A673 (cell line): ENCODE data around the gene SLC2A13. TPM values are rescaled to one million over a fixed set of nuclear protein-coding genes. Genes with fewer than 3 reads are reported as not detected.

Experiments
- BruUV-seq: library from RNA; stranded (reverse); fragments of 400-500 nt; replicated peaks from 2 replicates; lab custom pipeline; 2021; lab: Mats Ljungman, UMichigan
- CTCF ChIA-PET: fragments of 300-600 bp; sonication (Branson Sonifier 250); formaldehyde crosslinking; loops from one replicate; lab custom pipeline; 2022; ENCODE audit warnings: antibody characterized with exemption; lab: Charles Lee
- POLR2A ChIA-PET: fragments of 300-600 bp; sonication (Branson Sonifier 250); formaldehyde crosslinking; loops from one replicate; lab custom pipeline; 2022; ENCODE audit warnings: antibody characterized with exemption; ENCODE audit not compliant: low non-redundant PET; lab: Charles Lee
- DNase-seq: peaks from one replicate; pipeline ENCODE4 v3.0.0-alpha.2; 2015; ENCODE audit warnings: low spot score
- H3K27ac ChIP-seq: fragments of 200-600 bp; sonication (generic); 2 replicates; pipeline ENCODE4 v1.5.1; 2016; ENCODE audit warnings: mixed run types, low read depth, mild to moderate bottlenecking, mixed read lengths, antibody characterized with exemption, low read length; ENCODE audit not compliant: poor library complexity, severe bottlenecking
- H3K27me3 ChIP-seq: fragments of 200-600 bp; sonication (generic); replicated peaks from 2 replicates; pipeline ENCODE4 v1.6.1; 2017; ENCODE audit warnings: mixed run types, low read depth, mild to moderate bottlenecking, mixed read lengths, antibody characterized with exemption, low read length; ENCODE audit not compliant: insufficient read depth, poor library complexity
- H3K36me3 ChIP-seq: fragments of 200-600 bp; sonication (generic); 2 replicates; pipeline ENCODE4 v1.6.1; 2016; ENCODE audit warnings: mixed run types, mild to moderate bottlenecking, mixed read lengths, antibody characterized with exemption, low read length; ENCODE audit not compliant: insufficient read depth, poor library complexity, severe bottlenecking
- H3K4me1 ChIP-seq: fragments of 200-600 bp; sonication (generic); 2 replicates; pipeline ENCODE4 v1.6.1; 2017; ENCODE audit warnings: mixed run types, mild to moderate bottlenecking, mixed read lengths, antibody characterized with exemption, low read length; ENCODE audit not compliant: insufficient read depth, poor library complexity, severe bottlenecking
- H3K4me3 ChIP-seq: fragments of 200-600 bp; sonication (generic); 2 replicates; pipeline ENCODE4 v1.5.1; 2016; ENCODE audit warnings: low read depth, mixed run types, mild to moderate bottlenecking, mixed read lengths, low read length; ENCODE audit not compliant: poor library complexity, severe bottlenecking
- H3K9me3 ChIP-seq: fragments of 200-600 bp; sonication (generic); 2 replicates; pipeline ENCODE4 v1.6.1; 2016; ENCODE audit warnings: mixed run types, low read depth, mild to moderate bottlenecking, mixed read lengths, antibody characterized with exemption, low read length; ENCODE audit not compliant: poor library complexity, severe bottlenecking
- CTCF ChIP-seq: fragments of 300-800, 200-600 bp; sonication (generic); conservative IDR thresholded peaks from 2 replicates; pipeline ENCODE4 v1.5.1; 2017; ENCODE audit warnings: low read depth, mild to moderate bottlenecking, antibody characterized with exemption, low read length, moderate library complexity, mixed read lengths
- EZH2 ChIP-seq: fragments of 200-600 bp; sonication (generic); IDR thresholded peaks from 2 replicates; pipeline ENCODE4 v1.6.1; 2017; ENCODE audit warnings: borderline replicate concordance, low read depth, mild to moderate bottlenecking, mixed read lengths, antibody characterized with exemption, low read length; ENCODE audit not compliant: poor library complexity, severe bottlenecking
- intact Hi-C: fragments of 100-400 bp; cut with micrococcal nuclease; formaldehyde crosslinking; loops from one replicate; pipeline ENCODE4 v1.10.0; 2022; ENCODE audit not compliant: unreplicated experiment
- total RNA-seq: library from RNA; stranded (reverse); gene quantifications from 2 replicates; pipeline ENCODE4 v1.2.3, GENCODE V29; 2021

Gene SLC2A13
- total RNA-seq, 1 experiment from 2014 or later: 9.1 TPM

DNA sequence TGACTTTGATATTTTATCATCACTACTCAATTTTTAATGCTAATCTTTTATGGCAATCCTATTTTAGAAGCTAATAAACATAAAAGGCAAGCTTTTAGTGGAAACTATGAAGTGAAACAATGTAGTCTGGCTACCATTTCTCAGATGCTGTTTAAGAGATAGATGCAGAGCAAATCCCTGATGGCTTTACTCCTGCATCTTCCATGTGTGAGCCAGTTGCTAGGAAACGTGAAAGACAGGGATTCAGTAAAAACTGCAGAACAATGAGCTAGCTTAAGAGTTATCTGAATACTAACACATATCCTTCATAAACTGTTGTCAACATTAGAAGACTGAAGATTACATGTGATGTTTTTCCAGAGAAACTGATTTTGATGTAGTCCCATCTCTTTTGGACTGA lies 112.6 kb downstream of the SLC2A13 start:
- no TSS peak for BruUV-seq
- intact Hi-C loops: no loop called here
- Histone ChIP-seq H3K4me3 (no peak overlapping the region), H3K36me3 (no peaks in the 10 kb centered on the region), H3K9me3 (no peaks in the 10 kb centered on the region), H3K27me3 (no peaks in the 10 kb centered on the region), H3K4me1 (peaks cover 14% of the 10 kb centered on the region), H3K27ac (no peak overlapping the region)
- no peak for TF ChIP-seq CTCF
- ChIA-PET POLR2A (no interaction called here), CTCF (interaction anchor here (1.4 kb wide), 1 partner anchor 18 kb away, joined by 4 read pairs; no protein-coding TSS in a partner anchor)
- no peak for DNase-seq

GRCh38 chr12:39990122-39991101 lies 115.5 kb downstream of the SLC2A13 start:
- H3K4me3 ChIP-seq: no peak overlapping the region
- ChIA-PET POLR2A (no interaction called here), CTCF (interaction anchor here (1.3 kb wide), 1 partner anchor 21 kb away, joined by 3 read pairs; no protein-coding TSS in a partner anchor)
- H3K36me3 ChIP-seq: no peaks in the 10 kb centered on the region
- H3K27me3 ChIP-seq: no peaks in the 10 kb centered on the region
- TF ChIP-seq CTCF: peak; percentile 86
- no peak for TF ChIP-seq EZH2
- intact Hi-C loops: loop anchor here (1.0 kb wide), 1 partner anchor 225 kb away; no protein-coding TSS in a partner anchor
- H3K9me3 ChIP-seq: no peaks in the 10 kb centered on the region
- peaks cover 20% of the 10 kb centered on the region for H3K4me1 ChIP-seq
- H3K27ac ChIP-seq: no peak overlapping the region
- DNase-seq: peak; percentile 71
- no TSS peak for BruUV-seq

DNA sequence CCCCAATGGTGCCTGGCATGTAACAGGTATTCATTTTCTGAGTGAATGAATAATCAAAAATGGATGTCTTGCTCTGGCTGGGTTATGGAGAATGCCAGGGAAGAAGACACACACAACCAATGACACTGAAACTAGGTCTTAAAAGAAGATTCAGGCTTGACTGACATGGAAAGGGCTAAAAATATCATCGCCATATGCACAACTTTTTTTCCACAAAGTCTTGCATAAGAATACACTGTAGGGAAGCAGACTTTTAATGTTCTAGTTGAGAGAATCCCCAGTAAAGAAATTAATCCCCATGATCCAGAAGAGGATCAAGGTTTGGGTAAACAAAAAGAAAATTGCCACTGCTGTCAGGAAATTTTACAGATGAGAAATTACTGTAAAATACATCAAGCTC lies 116.4 kb downstream of the SLC2A13 start:
- H3K36me3 ChIP-seq: no peaks in the 10 kb centered on the region
- TF ChIP-seq EZH2: no peak
- TF ChIP-seq CTCF: no peak
- no peak overlapping the region for H3K4me3 ChIP-seq
- POLR2A ChIA-PET: no interaction called here
- CTCF ChIA-PET: no interaction called here
- BruUV-seq: no TSS peak
- intact Hi-C loops: no loop called here
- H3K9me3 ChIP-seq: no peaks in the 10 kb centered on the region
- no peaks in the 10 kb centered on the region for H3K27me3 ChIP-seq
- no peak for DNase-seq
- H3K27ac ChIP-seq: peak overlapping the region; percentile 61
- H3K4me1 ChIP-seq: peaks cover 23% of the 10 kb centered on the region
